Panc1 (cell line): ENCODE data around the gene ATXN7.

Experiments
- CTCF ChIP-seq: fragments of 450-650 bp; IDR thresholded peaks from 2 replicates; pipeline ENCODE4 v1.5.1; 2017; ENCODE audit warnings: mild to moderate bottlenecking
- REST ChIP-seq, 2 experiments: IDR thresholded peaks; 2 replicates each; pipeline ENCODE4 v1.6.1; 2011 to 2012; ENCODE audit warnings: low read depth in 2 of 2, control low read depth in 1 of 2, low read length in 1 of 2, mild to moderate bottlenecking in 1 of 2, moderate library complexity in 1 of 2; ENCODE audit not compliant: insufficient read depth in 1 of 2

DNA sequence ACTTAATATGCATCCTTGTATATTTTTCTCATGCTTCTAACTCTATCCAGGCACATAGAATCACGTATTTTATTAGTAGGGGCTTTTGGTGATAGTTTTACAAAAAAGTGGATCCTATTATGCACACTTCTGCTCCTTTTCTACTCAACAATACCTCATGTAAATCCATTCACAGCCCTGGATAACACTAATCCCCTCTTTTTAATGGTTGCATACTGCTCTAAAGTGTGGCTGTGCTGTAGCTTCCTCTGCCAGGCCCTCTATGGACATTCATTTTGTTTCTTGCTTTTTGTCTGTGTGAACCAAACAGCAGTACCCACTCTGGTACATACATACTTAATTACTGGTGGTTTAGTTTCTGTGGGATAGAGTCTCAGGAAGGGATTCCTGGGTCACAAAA, 99.8 kb downstream of the ATXN7 start:
- no peak for TF ChIP-seq CTCF
- no peak for TF ChIP-seq REST (IDR thresholded peaks at IDR 0.05; ENCODE audit: insufficient read depth in 1 of 2, low read depth in 2 of 2, low read length in 1 of 2)
